ENCODE measurements around the gene CSNK1G1. TPM values are rescaled to one million over a fixed set of nuclear protein-coding genes. Genes with fewer than 3 reads are reported as not detected.

The CSNK1G1 gene
- total RNA-seq, 2 donors from 2014 or later, result 3.5 to 4.8 TPM

DNA sequence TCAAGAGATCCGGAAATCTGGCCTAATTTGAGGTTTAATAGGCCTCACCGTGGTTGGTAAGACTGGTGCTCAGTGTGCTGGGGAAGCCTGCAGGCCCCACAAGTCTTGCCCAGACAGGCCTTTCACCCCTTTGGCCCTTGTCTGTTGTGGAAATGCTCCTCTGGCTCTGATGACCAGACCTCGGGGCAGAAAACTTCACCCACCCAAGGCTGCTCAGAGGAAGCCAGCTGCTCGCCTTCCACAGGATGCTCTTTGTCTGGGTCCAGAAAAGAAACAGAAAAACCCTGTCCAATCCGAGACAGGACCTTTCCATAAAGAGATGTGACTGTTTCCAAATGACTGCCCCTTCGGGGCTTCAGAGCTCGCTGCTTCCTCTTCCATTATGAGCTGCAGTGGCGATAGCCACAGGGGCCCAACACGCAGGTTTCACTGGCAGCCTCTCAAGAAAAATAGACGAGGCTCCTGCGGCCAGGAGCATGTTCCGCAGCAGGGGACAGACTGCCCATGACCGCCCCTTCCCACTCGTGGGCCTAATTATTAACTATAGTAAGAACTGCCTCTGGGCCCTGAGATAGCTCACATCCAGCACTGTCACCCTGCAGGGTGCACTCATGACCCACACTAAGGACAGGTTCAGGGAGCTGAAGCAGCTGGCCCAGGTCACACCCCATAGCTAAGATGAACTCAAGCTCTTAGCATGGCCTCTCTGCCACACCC is 211.2 kb downstream of the CSNK1G1 start:
- Histone ChIP-seq H3K4me1 (peaks cover 0 to 17% of the 10 kb centered on the region in 2 donors), H3K27me3 (no peaks in the 10 kb centered on the region), H3K27ac (peak overlapping the region in 1 of 2 donors; percentile 83), H3K9me3 (no peaks in the 10 kb centered on the region), H3K4me3 (no peak overlapping the region), H3K36me3 (peaks cover 29% of the 10 kb centered on the region)
- TF ChIP-seq CTCF (IDR thresholded peaks at IDR 0.05), result no peak
- no peak for DNase-seq (ENCODE audit: low spot score)

GRCh38 chr15:64144192-64144564 is 211.8 kb downstream of the CSNK1G1 start:
- Histone ChIP-seq H3K9me3 (no peaks in the 10 kb centered on the region), H3K27ac (no peak overlapping the region), H3K4me3 (no peak overlapping the region), H3K27me3 (no peaks in the 10 kb centered on the region), H3K4me1 (peaks cover 0 to 17% of the 10 kb centered on the region in 2 donors), H3K36me3 (peaks cover 29% of the 10 kb centered on the region)
- no peak for TF ChIP-seq CTCF (IDR thresholded peaks at IDR 0.05)
- DNase-seq (ENCODE audit: low spot score), result no peak

DNA sequence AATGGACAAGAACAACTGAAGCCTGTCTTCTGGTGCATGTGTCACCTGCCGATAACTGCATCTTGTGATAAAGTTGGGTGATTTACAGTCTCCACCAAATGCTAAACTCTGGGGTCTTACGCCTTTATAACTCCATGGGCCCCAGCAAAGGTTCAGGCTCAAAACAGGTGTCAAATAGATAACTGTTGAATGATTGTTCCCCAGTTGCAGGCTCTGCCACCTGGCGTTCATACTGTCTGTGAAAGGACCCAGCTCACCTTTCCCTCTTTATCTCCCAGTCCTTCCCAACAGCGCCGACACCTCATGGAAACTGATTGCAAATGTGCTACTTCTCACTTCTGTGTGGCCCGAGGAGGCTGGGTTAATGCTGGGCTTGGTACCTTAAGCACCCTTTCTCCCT is 212.7 kb downstream of the CSNK1G1 start:
- H3K36me3 ChIP-seq, result peaks cover 36% of the 10 kb centered on the region

DNA sequence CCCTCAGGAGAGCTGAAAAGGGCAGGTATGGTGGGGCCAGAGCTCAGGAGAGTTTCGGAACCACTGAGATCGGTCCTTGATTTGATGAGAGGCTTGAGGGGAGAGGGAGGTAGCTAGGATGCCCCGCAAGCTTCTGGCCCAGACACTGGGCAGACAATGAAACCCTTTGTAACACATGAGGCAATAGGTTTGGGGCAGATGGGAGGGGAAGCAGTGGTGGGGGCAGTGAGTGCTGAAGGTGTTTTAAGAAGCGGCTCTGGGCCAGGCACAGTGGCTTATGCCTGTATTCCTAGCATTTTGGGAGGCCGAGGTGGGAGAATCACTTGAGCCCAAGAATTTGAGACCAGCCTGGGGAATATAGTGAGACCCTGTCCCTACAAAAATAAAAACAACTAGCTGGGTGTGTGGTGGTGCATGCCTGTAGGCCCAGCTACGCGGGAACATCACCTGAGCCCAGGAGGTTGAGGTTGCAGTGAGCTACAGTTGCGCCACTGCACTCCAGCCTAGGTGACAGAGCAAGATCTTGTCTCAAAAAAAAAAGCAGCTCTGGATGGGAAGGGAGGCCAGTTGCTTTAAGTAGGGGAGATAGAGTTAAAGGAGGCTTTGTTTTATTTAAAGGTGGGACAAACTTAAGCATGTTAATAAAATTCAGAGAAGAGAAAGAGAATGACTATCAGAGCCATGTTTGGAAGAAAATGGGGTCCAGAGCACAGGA is 214.0 kb downstream of the CSNK1G1 start:
- H3K36me3 ChIP-seq, result peaks cover 49% of the 10 kb centered on the region
- DNase-seq (ENCODE audit: low spot score), result no peak
- no peak overlapping the region for H3K27ac ChIP-seq
- no peaks in the 10 kb centered on the region for H3K9me3 ChIP-seq
- H3K4me3 ChIP-seq, result no peak overlapping the region
- H3K27me3 ChIP-seq, result no peaks in the 10 kb centered on the region
- H3K4me1 ChIP-seq, result peaks cover 0 to 20% of the 10 kb centered on the region in 2 donors
- TF ChIP-seq CTCF (IDR thresholded peaks at IDR 0.05), result no peak

More for the DNA sequence above, 212.7 kb downstream of the CSNK1G1 start:
- Histone ChIP-seq H3K9me3 (no peaks in the 10 kb centered on the region), H3K4me1 (peaks cover 0 to 17% of the 10 kb centered on the region in 2 donors), H3K27ac (no peak overlapping the region), H3K4me3 (no peak overlapping the region), H3K27me3 (no peaks in the 10 kb centered on the region)
- no peak for DNase-seq (ENCODE audit: low spot score)
- no peak for TF ChIP-seq CTCF (IDR thresholded peaks at IDR 0.05)

- Histone ChIP-seq H3K27ac (peak overlapping the region in 1 of 2 donors; percentile 35), H3K4me1 (peaks cover 0 to 17% of the 10 kb centered on the region in 2 donors), H3K36me3 (peaks cover 67% of the 10 kb centered on the region), H3K4me3 (no peak overlapping the region), H3K9me3 (no peaks in the 10 kb centered on the region), H3K27me3 (no peaks in the 10 kb centered on the region)
- DNase-seq (ENCODE audit: low spot score), result no peak
- TF ChIP-seq CTCF (IDR thresholded peaks at IDR 0.05), result no peak
Measured at GRCh38 chr15:64138331-64138941, 217.5 kb downstream of the CSNK1G1 start.
